EH (cell line): ENCODE data around the gene RPS14.
"Not testable (repeated sequence)": the region's sequence is repeated elsewhere in the genome, so short reads cannot be mapped to it uniquely, and the experiment has no call there.

ENCODE experiments used
- DNase-seq: peaks from one replicate; pipeline ENCODE4 v3.0.0-alpha.2; 2015; ENCODE audit warnings: low read depth

RPS14 gene

GRCh38 chr5:150479416-150479815 is 29.9 kb upstream of the RPS14 start:
- DNase-seq = no peak

- DNase-seq = not testable (repeated sequence)
Measured at GRCh38 chr5:150476568-150476967, 27.0 kb upstream of the RPS14 start.

GRCh38 chr5:150473673-150474358 is 24.3 kb upstream of the RPS14 start:
- DNase-seq = peak; percentile 78

- peak; percentile 99 for DNase-seq
Measured at GRCh38 chr5:150469718-150470469, 20.4 kb upstream of the RPS14 start.

GRCh38 chr5:150468206-150468605 is 18.7 kb upstream of the RPS14 start:
- no peak for DNase-seq

- no peak for DNase-seq
Measured at GRCh38 chr5:150465927-150466326, 16.4 kb upstream of the RPS14 start.

GRCh38 chr5:150464554-150465012 is 15.0 kb upstream of the RPS14 start:
- peak; percentile 59 for DNase-seq

- DNase-seq = no peak
Measured at GRCh38 chr5:150461231-150461630, 11.7 kb upstream of the RPS14 start.

- no peak for DNase-seq
Measured at GRCh38 chr5:150460781-150461180, 11.2 kb upstream of the RPS14 start.

- peak; percentile 65 for DNase-seq
Measured at GRCh38 chr5:150458802-150459557, 9.4 kb upstream of the RPS14 start.

GRCh38 chr5:150457562-150458240 is 8.2 kb upstream of the RPS14 start:
- no peak for DNase-seq

GRCh38 chr5:150457121-150457520 is 7.6 kb upstream of the RPS14 start:
- no peak for DNase-seq

GRCh38 chr5:150454492-150455229 is 5.1 kb upstream of the RPS14 start:
- DNase-seq = no peak

GRCh38 chr5:150454027-150454426 is 4.5 kb upstream of the RPS14 start:
- DNase-seq = not testable (repeated sequence)

- DNase-seq = no peak
Measured at GRCh38 chr5:150452914-150453313, 3.4 kb upstream of the RPS14 start.

- no peak for DNase-seq
Measured at GRCh38 chr5:150451594-150451993, 2.1 kb upstream of the RPS14 start.

GRCh38 chr5:150448952-150449516 is 505 bp downstream of the RPS14 start:
- peak; percentile 32 for DNase-seq

GRCh38 chr5:150448334-150448733 is 1.2 kb downstream of the RPS14 start:
- DNase-seq = no peak

GRCh38 chr5:150447188-150447587 is 2.4 kb downstream of the RPS14 start:
- no peak for DNase-seq

GRCh38 chr5:150446583-150446982 is 3.0 kb downstream of the RPS14 start:
- no peak for DNase-seq

- DNase-seq = no peak
Measured at GRCh38 chr5:150446088-150446487, 3.5 kb downstream of the RPS14 start.
